Measurements from ENCODE around the gene UNC5B.
"Not testable (repeated sequence)": the region's sequence is repeated elsewhere in the genome, so short reads cannot be mapped to it uniquely, and the experiment has no call there.

The UNC5B gene

GRCh38 chr10:71209731-71210541, 2.4 kb upstream of the UNC5B start:
- no peak for DNase-seq

- no peak for DNase-seq
Observed at GRCh38 chr10:71210542-71210871, 1.9 kb upstream of the UNC5B start.

- DNase-seq, result no peak
Observed at GRCh38 chr10:71211053-71211452, 1.3 kb upstream of the UNC5B start.

GRCh38 chr10:71211775-71212317, 524 bp upstream of the UNC5B start:
- DNase-seq, result no peak

- DNase-seq, result peak; percentile 73
Observed at GRCh38 chr10:71213127-71213621, 804 bp downstream of the UNC5B start.

GRCh38 chr10:71213761-71214440, 1.5 kb downstream of the UNC5B start:
- no peak for DNase-seq

- DNase-seq, result no peak
Observed at GRCh38 chr10:71214641-71215559, 2.5 kb downstream of the UNC5B start.

- DNase-seq, result no peak
Observed at GRCh38 chr10:71216363-71216695, 4.0 kb downstream of the UNC5B start.

GRCh38 chr10:71216751-71217265, 4.4 kb downstream of the UNC5B start:
- DNase-seq, result no peak

GRCh38 chr10:71217266-71218045, 5.1 kb downstream of the UNC5B start:
- peak; percentile 65 for DNase-seq

- DNase-seq, result no peak
Observed at GRCh38 chr10:71218046-71218650, 5.8 kb downstream of the UNC5B start.

- DNase-seq, result no peak
Observed at GRCh38 chr10:71218651-71219050, 6.3 kb downstream of the UNC5B start.

- not testable (repeated sequence) for DNase-seq
Observed at GRCh38 chr10:71219236-71219917, 7.0 kb downstream of the UNC5B start.

- no peak for DNase-seq
Observed at GRCh38 chr10:71219918-71220688, 7.7 kb downstream of the UNC5B start.

- DNase-seq, result no peak
Observed at GRCh38 chr10:71220689-71221540, 8.5 kb downstream of the UNC5B start.

GRCh38 chr10:71221586-71222202, 9.3 kb downstream of the UNC5B start:
- DNase-seq, result no peak

- no peak for DNase-seq
Observed at GRCh38 chr10:71222601-71223346, 10.4 kb downstream of the UNC5B start.

Data from hematopoietic multipotent progenitor cell treated with erythropoietin and hydrocortisone succinate and interleukin-3 and kit ligand, for 4 days (in vitro differentiated cells).